Measurements from ENCODE around the gene MAML2.
A peak's percentile ranks its signal among the peaks of the same experiment; 100 is the strongest.

The MAML2 gene

GRCh38 chr11:96122601-96123074 is 220.4 kb downstream of the MAML2 start:
- no peak for DNase-seq (ENCODE audit: low spot score)
- no peak for TF ChIP-seq CTCF (IDR thresholded peaks at IDR 0.05; ENCODE audit: extremely low read depth, missing control alignments)

GRCh38 chr11:96119211-96119610 is 223.8 kb downstream of the MAML2 start:
- no peak for DNase-seq (ENCODE audit: low spot score)
- TF ChIP-seq CTCF (IDR thresholded peaks at IDR 0.05; ENCODE audit: extremely low read depth, missing control alignments): no peak

DNA sequence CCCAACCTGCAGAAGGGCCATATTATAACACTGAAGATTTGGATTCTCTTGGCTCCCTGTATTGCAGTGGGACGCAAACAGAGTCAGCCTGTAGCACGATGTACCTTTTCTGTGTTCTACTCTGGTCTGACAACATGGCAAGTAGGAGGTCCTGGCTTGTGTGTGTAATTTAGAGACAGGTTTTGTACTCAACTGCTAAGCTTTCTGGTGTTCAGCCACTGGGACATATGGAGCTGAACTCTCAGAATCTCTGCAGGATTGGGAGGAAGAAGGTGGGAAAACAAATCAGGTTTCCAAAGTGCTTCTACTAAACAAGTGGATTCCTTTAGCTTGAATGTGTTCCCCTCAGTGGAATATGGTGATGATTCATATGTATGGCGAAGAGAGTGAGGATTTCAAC is 226.6 kb downstream of the MAML2 start:
- no peak for DNase-seq (ENCODE audit: low spot score)
- no peak for TF ChIP-seq CTCF (IDR thresholded peaks at IDR 0.05; ENCODE audit: extremely low read depth, missing control alignments)

DNA sequence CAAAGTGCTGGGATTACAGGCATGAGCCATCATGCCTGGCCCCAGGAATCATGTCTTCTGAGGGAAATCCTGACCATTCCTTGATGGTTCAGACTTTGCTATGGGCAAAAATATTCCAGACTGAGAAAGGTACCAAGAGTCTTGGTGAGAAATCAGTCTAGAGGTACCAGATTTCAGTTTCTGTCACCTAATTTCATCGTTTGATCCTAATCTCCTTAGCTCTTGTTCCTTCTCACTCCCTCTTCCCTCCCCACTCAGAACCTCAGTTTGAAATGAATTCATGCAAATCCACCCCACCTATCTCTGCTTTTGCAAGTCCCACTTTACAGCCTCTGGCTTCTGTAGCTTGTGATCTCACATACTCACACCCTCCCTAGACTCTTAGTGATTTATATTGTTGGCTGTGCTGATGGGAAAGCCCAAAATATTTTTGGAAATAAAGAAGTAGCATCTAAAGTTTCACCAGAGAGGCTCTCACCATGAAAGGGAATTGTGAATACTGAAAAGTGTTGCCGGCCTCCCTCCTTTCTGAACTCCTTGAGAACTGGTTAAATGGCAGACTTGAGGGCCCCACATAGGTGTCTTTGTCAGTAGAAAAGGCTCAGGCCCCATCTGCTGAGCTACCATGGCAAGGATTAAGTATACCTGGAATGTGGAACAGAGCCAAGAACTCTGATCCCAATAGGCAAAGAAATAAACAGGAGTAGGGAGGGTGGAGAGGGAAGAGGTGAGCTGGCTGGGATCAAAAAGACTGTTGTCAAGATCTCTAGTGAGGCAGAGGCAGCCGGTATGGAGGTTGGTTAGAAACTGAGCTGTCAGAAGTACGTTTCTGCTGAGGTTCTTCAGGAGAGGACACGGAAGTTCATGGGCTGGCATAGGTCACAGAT is 228.6 kb downstream of the MAML2 start:
- DNase-seq (ENCODE audit: low spot score): peak; percentile 29
- no peak for TF ChIP-seq CTCF (IDR thresholded peaks at IDR 0.05; ENCODE audit: extremely low read depth, missing control alignments)

- no peak for DNase-seq (ENCODE audit: low spot score)
Observed at GRCh38 chr11:96113193-96113681, 229.8 kb downstream of the MAML2 start.

DNA sequence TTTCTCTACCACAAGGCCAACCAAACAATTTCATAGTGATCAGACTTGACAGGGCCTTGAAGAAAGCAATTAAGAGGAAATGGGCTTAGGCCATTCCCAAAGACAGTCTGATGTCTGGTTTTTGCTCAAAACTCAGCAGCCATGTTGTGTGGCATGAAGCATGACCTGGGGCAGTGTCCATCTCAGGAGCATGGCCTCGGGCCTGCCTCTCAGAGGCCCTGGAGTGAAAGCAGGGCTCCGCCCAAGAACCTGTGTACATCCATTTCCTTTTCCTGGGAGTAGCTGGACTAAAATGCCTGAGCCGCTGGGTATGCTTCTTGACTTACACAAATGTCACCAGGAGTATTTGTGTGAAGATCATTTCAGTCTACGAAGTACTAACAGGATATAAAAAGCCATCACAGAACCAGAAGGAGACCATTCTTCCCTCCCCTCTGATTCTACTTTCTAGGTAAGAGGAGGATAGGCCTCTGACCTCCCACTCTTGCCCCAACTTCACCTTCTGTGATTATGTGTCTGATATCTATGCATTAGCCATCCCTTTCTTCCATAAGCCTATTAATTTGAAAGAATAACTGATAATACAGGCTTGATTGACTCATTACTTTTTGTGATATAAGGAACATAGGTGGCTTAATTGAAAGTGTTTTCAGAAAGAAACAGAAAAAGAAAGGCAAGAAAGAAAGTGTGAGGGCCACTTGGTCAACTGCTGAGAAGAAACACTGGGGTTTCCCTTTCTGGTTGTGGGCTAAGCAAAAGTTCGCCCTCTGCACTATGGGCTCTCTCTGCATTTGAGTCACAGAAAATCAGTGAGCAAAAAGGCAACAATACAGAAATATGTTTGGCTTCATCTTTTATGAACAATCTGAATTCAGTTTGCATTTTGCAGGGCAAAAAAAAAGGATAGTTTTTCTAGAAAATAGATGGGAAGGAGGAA is 230.5 kb downstream of the MAML2 start:
- TF ChIP-seq CTCF (IDR thresholded peaks at IDR 0.05; ENCODE audit: extremely low read depth, missing control alignments): no peak
- peak; percentile 69 for DNase-seq (ENCODE audit: low spot score)

More at GRCh38 chr11:96113193-96113681, 229.8 kb downstream of the MAML2 start:
- no peak for TF ChIP-seq CTCF (IDR thresholded peaks at IDR 0.05; ENCODE audit: extremely low read depth, missing control alignments)

Data from GM20000 (cell line).